Mesenchymal stem cell (in vitro differentiated cells and primary cell): Measurements from ENCODE around the gene RAB37.

Experiments
- DNase-seq: peaks from one replicate; pipeline ENCODE4 v3.0.0-alpha.2; 2013
- H2AFZ ChIP-seq: one replicate; pipeline ENCODE4 v1.6.1; 2013; ENCODE audit warnings: low read depth, mild to moderate bottlenecking, control low read depth, inconsistent platforms, low read length, moderate library complexity
- H2AK5ac ChIP-seq: 2 replicates; pipeline ENCODE4 v1.6.1; 2013; ENCODE audit warnings: low read length, moderate library complexity, mild to moderate bottlenecking, inconsistent platforms; ENCODE audit not compliant: severe bottlenecking
- H2BK120ac ChIP-seq: one replicate; pipeline ENCODE4 v1.6.1; 2013; ENCODE audit warnings: low read depth, mild to moderate bottlenecking, inconsistent platforms, low read length, moderate library complexity
- H2BK12ac ChIP-seq, 2 experiments: one replicate each; pipeline ENCODE4 v1.6.1; 2013; ENCODE audit warnings: inconsistent platforms in 2 of 2, low read length in 2 of 2, mild to moderate bottlenecking in 2 of 2, moderate library complexity in 2 of 2, control low read depth in 1 of 2
- H2BK15ac ChIP-seq: one replicate; pipeline ENCODE4 v1.6.1; 2013; ENCODE audit warnings: mild to moderate bottlenecking, low read depth, inconsistent platforms; ENCODE audit not compliant: poor library complexity, severe bottlenecking
- H2BK5ac ChIP-seq: 2 replicates; pipeline ENCODE4 v1.6.1; 2013; ENCODE audit warnings: low read depth, mild to moderate bottlenecking, low read length, control low read depth, inconsistent platforms; ENCODE audit not compliant: poor library complexity, severe bottlenecking
- H3K14ac ChIP-seq, 2 experiments: one replicate each; pipeline ENCODE4 v1.6.1; 2013; ENCODE audit warnings: inconsistent platforms in 2 of 2, low read length in 2 of 2, control low read depth in 1 of 2, mild to moderate bottlenecking in 1 of 2, moderate library complexity in 1 of 2
- H3K18ac ChIP-seq, 2 experiments: one replicate each; pipeline ENCODE4 v1.6.1; 2013; ENCODE audit warnings: inconsistent platforms in 2 of 2, low read length in 2 of 2, control low read depth in 1 of 2, low read depth in 1 of 2, mild to moderate bottlenecking in 1 of 2
- H3K23ac ChIP-seq, 2 experiments: one replicate each; pipeline ENCODE4 v1.6.1; 2013; ENCODE audit warnings: inconsistent platforms in 2 of 2, low read length in 2 of 2, mild to moderate bottlenecking in 2 of 2, moderate library complexity in 2 of 2, control low read depth in 1 of 2
- H3K27ac ChIP-seq: 2 replicates; pipeline ENCODE4 v1.5.1; 2013; ENCODE audit warnings: mild to moderate bottlenecking, moderate library complexity, low read length, control low read depth, inconsistent platforms; ENCODE audit not compliant: poor library complexity, severe bottlenecking
- H3K27me3 ChIP-seq, 2 experiments: 2 replicates each; pipeline versions ENCODE4 v1.6.1 to v1.7.0; 2013; ENCODE audit warnings: low read length in 2 of 2, mild to moderate bottlenecking in 2 of 2, moderate library complexity in 2 of 2, control low read depth in 1 of 2, inconsistent platforms in 1 of 2; ENCODE audit not compliant: control insufficient read depth in 1 of 2, insufficient read depth in 1 of 2
- H3K36me3 ChIP-seq, 2 experiments: 2 replicates each; pipeline versions ENCODE4 v1.6.1 to v1.7.0; 2013; ENCODE audit warnings: low read length in 2 of 2, control low read depth in 1 of 2, inconsistent platforms in 1 of 2, low read depth in 1 of 2, mild to moderate bottlenecking in 1 of 2; ENCODE audit not compliant: insufficient read depth in 2 of 2, control insufficient read depth in 1 of 2
- H3K4ac ChIP-seq, 2 experiments: one replicate each; pipeline ENCODE4 v1.6.1; 2013; ENCODE audit warnings: inconsistent platforms in 2 of 2, low read length in 2 of 2, mild to moderate bottlenecking in 2 of 2, moderate library complexity in 2 of 2, control low read depth in 1 of 2, low read depth in 1 of 2
- H3K4me1 ChIP-seq: 2 replicates; pipeline ENCODE4 v1.6.1; 2013; ENCODE audit warnings: low read depth, low read length, control low read depth; ENCODE audit not compliant: control insufficient read depth, insufficient read depth
- H3K4me2 ChIP-seq: 2 replicates; pipeline ENCODE4 v1.6.1; 2013; ENCODE audit warnings: low read length, mild to moderate bottlenecking, inconsistent platforms; ENCODE audit not compliant: poor library complexity, severe bottlenecking
- H3K4me3 ChIP-seq, 2 experiments: 2 replicates each; pipeline versions ENCODE4 v1.5.1 to v1.7.0; 2013; ENCODE audit warnings: low read length in 2 of 2, mild to moderate bottlenecking in 2 of 2, control low read depth in 1 of 2, low read depth in 1 of 2; ENCODE audit not compliant: insufficient read depth in 1 of 2
- H3K79me1 ChIP-seq: replicated peaks from 2 replicates; pipeline ENCODE4 v1.6.1; 2013; ENCODE audit warnings: mild to moderate bottlenecking, control low read depth, low read length, inconsistent platforms; ENCODE audit not compliant: poor library complexity, severe bottlenecking
- H3K9ac ChIP-seq: 2 replicates; pipeline ENCODE4 v1.7.0; 2013; ENCODE audit warnings: mild to moderate bottlenecking, low read length, moderate library complexity
- H3K9me3 ChIP-seq: 2 replicates; pipeline ENCODE4 v1.7.0; 2013; ENCODE audit warnings: mild to moderate bottlenecking, low read length; ENCODE audit not compliant: control insufficient read depth
- H4K8ac ChIP-seq: one replicate; pipeline ENCODE4 v1.6.1; 2013; ENCODE audit warnings: inconsistent platforms, mild to moderate bottlenecking, low read length, moderate library complexity
- H4K91ac ChIP-seq: one replicate; pipeline ENCODE4 v1.6.1; 2013; ENCODE audit warnings: mild to moderate bottlenecking, low read length, inconsistent platforms
- WGBS: methylation state at CpG from one replicate; pipeline ENCODE4 v1.1.7; 2013; ENCODE audit warnings: mixed read lengths; 5-methylcytosine and 5-hydroxymethylcytosine counted together

The RAB37 gene

DNA sequence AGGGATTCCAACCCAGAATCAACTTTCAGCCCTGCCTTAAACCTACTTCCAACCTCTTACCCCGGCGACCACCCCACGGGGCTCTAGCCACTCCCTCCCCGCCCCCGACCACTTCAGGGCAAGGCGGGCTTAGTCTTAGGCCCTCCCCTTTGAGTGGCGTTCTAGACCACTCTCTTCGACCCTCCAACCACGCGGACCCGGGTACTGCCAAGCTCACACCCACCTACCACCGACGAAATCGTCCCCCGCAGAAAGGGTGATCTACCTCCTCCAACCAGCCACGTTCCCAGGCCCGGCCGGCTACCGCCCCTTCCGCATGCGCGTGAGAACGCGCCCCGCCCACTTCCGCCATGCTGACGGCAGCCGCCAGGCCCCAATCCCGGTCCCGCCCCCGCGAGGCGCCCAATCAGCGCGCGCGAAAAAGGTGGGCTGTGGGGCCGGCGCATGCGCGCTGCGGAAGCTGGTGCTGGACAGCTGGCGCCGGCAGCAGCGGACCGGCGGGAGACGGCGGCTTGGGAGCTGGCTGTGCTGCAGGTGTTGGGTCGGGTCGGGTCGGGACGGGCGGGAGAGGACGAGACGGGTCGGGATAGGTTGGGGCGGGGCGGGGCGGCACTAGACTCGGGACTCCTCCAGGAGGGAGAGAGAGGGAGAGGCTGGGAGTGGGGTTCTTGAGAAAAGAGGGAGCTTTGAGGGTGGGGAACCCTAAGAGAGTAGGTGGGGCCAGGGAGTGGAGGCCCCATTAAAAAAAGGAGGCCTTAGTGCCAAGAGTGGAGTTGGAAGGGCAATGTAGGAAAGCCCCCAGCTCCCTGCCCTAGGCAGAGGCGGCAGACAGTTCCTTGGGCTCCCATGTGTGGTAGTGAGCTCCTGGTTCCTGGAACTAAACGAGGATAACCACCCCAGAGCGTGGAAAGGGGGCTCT, 39.2 kb downstream of the RAB37 start, which contains the start of gene NAT9:
NAT9 (minus strand) TSS at position 302 of the 919 bp plus-strand sequence. CDS start 647 bp downstream, outside the sequence.
- peak within 1 kb of the TSS; percentile 74 for H2BK120ac ChIP-seq
- H3K4me2 ChIP-seq = peak within 1 kb of the TSS; percentile 88
- H3K27me3 ChIP-seq = no peaks in the 10 kb centered on the region
- H2BK15ac ChIP-seq = peak within 1 kb of the TSS; percentile 77
- H3K79me1 ChIP-seq = peaks cover 42% of the 10 kb centered on the region
- H3K27ac ChIP-seq = peak within 1 kb of the TSS; percentile 76
- H3K4me1 ChIP-seq = peaks cover 23% of the 10 kb centered on the region
- peak within 1 kb of the TSS in 1 of 2 experiments; percentile 64 for H3K23ac ChIP-seq
- peaks cover 36 to 57% of the 10 kb centered on the region in 2 experiments for H3K36me3 ChIP-seq
- peak within 1 kb of the TSS in 1 of 2 experiments; percentile 67 for H3K4ac ChIP-seq
- under 1% methylated on average over 64 of the region's 64 CpGs for WGBS
- H2AFZ ChIP-seq = no peak within 1 kb of the TSS
- H3K9ac ChIP-seq = peak within 1 kb of the TSS; percentile 88
- peak within 1 kb of the TSS; percentile 37 for H2BK5ac ChIP-seq
- H4K91ac ChIP-seq = peak within 1 kb of the TSS; percentile 86
- peak within 1 kb of the TSS; percentile 78 to 79 for H3K18ac ChIP-seq
- H3K4me3 ChIP-seq = peak within 1 kb of the TSS; percentile 83 to 93
- peak; percentile 95 for DNase-seq
- no peaks in the 10 kb centered on the region for H3K9me3 ChIP-seq
- peak within 1 kb of the TSS; percentile 9 to 89 for H3K14ac ChIP-seq
- peak within 1 kb of the TSS; percentile 22 to 69 for H2BK12ac ChIP-seq
- peak within 1 kb of the TSS; percentile 33 for H4K8ac ChIP-seq
- peak within 1 kb of the TSS; percentile 33 for H2AK5ac ChIP-seq

DNA sequence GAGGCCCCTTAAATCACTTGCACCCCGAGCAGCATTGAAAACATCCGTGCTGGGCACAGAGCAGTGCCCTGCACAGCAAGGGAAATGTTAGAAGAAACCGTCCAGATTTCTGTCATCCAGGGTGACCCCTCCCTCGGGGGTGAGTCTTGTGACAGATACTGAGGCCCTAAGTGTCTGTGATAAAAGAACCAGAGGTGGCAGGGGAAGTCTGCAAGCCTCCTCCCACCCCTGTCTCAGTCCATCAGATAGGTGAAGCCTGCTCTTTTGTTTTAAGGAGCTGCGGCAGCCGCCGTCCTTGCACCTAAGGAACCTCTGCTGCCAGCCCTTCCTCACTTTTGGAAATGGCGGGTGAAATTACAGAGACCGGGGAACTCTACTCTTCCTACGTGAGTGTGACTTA, 39.9 kb downstream of the RAB37 start:
- Histone ChIP-seq H4K91ac (no peak overlapping the region), H2BK15ac (peak overlapping the region; percentile 9), H3K36me3 (peaks cover 33 to 52% of the 10 kb centered on the region in 2 experiments), H3K27me3 (no peaks in the 10 kb centered on the region), H3K4ac (peak overlapping the region in 1 of 2 experiments; percentile 67), H3K9ac (peak overlapping the region; percentile 88), H2BK120ac (no peak overlapping the region), H2AK5ac (no peak overlapping the region), H3K4me3 (peak overlapping the region; percentile 68 to 93), H3K18ac (peak overlapping the region in 1 of 2 experiments; percentile 25), H4K8ac (no peak overlapping the region), H3K14ac (no peak overlapping the region), H3K79me1 (peaks cover 41% of the 10 kb centered on the region), H3K23ac (no peak overlapping the region), H3K4me2 (peak overlapping the region; percentile 88), H2AFZ (no peak overlapping the region), H3K9me3 (no peaks in the 10 kb centered on the region), H3K4me1 (peaks cover 23% of the 10 kb centered on the region), H2BK12ac (peak overlapping the region in 1 of 2 experiments; percentile 22), H3K27ac (no peak overlapping the region), H2BK5ac (no peak overlapping the region)
- whole genome bisulfite sequencing = 50% methylated on average over 10 of the region's 10 CpGs
- DNase-seq = no peak

DNA sequence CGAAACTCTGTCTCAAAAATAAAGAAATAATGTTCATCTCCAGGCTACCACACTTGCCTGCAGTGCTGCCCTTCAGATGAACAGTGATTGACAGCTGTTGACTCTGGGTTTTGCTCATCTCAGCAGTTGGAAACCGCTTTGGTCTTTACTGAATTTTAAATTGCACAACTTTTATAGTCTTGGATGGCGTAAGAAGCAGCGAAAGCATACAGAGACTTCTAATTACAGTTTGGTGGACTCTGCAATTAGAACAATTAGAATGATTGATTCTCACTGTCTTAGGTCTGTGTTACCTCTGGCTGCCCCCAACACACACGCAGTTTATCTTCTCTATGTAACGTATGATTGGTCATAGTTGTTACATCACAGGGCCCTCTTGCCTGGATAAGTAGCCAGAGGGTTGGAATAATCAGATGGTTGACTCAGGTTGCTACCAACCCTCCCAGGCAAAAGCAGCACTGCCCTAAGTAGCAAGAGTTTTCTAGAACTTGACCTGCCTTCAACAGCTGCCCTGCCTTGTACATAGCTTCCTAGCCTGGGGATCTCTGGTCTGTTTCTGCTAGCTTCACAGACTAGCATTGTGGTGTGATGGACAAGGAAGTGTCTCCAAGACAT, 41.0 kb downstream of the RAB37 start:
- no peak overlapping the region for H4K8ac ChIP-seq
- H3K18ac ChIP-seq = no peak overlapping the region
- 98% methylated on average over 5 of the region's 6 CpGs for WGBS
- H3K79me1 ChIP-seq = peaks cover 41% of the 10 kb centered on the region
- no peak overlapping the region for H2AK5ac ChIP-seq
- H3K9me3 ChIP-seq = no peaks in the 10 kb centered on the region
- H2BK120ac ChIP-seq = no peak overlapping the region
- H2BK5ac ChIP-seq = no peak overlapping the region
- H3K4me2 ChIP-seq = no peak overlapping the region
- H3K27ac ChIP-seq = no peak overlapping the region
- no peak overlapping the region for H3K23ac ChIP-seq
- no peak overlapping the region for H3K4ac ChIP-seq
- H3K27me3 ChIP-seq = no peaks in the 10 kb centered on the region
- peaks cover 18% of the 10 kb centered on the region for H3K4me1 ChIP-seq
- no peak overlapping the region for H3K14ac ChIP-seq
- H4K91ac ChIP-seq = no peak overlapping the region
- H2BK15ac ChIP-seq = no peak overlapping the region
- H3K36me3 ChIP-seq = peaks cover 26 to 48% of the 10 kb centered on the region in 2 experiments
- no peak overlapping the region for H2BK12ac ChIP-seq
- H3K4me3 ChIP-seq = no peak overlapping the region
- peak; percentile 21 for DNase-seq
- no peak overlapping the region for H2AFZ ChIP-seq
- no peak overlapping the region for H3K9ac ChIP-seq

DNA sequence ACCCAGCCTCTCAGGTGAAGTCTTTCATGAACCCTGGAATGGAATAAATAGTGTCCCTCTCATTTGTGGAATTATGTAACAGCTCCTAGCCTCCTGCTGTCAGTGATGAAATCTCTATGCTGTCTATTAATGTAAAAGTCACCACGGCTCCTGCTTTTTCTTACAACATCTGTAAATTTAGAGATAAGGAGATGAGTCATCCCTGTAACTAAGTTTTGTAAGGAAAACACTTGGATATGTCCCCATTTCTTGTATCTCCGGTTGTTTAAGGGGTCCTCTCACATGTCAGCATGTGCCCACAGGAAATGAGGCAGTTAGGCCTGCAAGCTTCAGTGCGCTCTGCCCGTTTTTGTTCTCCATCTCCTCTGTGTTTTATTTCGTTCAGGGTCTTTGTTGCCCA, 41.9 kb downstream of the RAB37 start:
- Histone ChIP-seq H2BK5ac (no peak overlapping the region), H2AFZ (no peak overlapping the region), H3K9ac (no peak overlapping the region), H3K27me3 (no peaks in the 10 kb centered on the region), H3K79me1 (peaks cover 42% of the 10 kb centered on the region), H3K27ac (no peak overlapping the region), H2BK15ac (no peak overlapping the region), H3K9me3 (no peaks in the 10 kb centered on the region), H4K8ac (no peak overlapping the region), H3K4me1 (peaks cover 12% of the 10 kb centered on the region), H2AK5ac (no peak overlapping the region), H2BK12ac (no peak overlapping the region), H3K14ac (no peak overlapping the region), H2BK120ac (no peak overlapping the region), H3K4me2 (no peak overlapping the region), H3K4me3 (no peak overlapping the region), H4K91ac (no peak overlapping the region), H3K36me3 (peaks cover 22 to 38% of the 10 kb centered on the region in 2 experiments), H3K18ac (no peak overlapping the region), H3K23ac (no peak overlapping the region), H3K4ac (no peak overlapping the region)
- DNase-seq = peak; percentile 77
- WGBS = 77% methylated on average over 4 of the region's 5 CpGs
